OCI-LY3 (cell line): ENCODE results near the gene ADAMTS14.
"Not testable (repeated sequence)": the region's sequence is repeated elsewhere in the genome, so short reads cannot be mapped to it uniquely, and the experiment has no call there.

ENCODE experiments used
- H2AFZ ChIP-seq: fragments of 200-600, 300-600 bp; shearing (Covaris generic); 2 replicates; pipeline ENCODE4 v1.6.0; 2014; ENCODE audit warnings: antibody characterized with exemption, low read depth, low read length
- H3K27ac ChIP-seq: fragments of 200-600, 300-600 bp; sonication (generic); 2 replicates; pipeline ENCODE4 v1.5.1; 2014; ENCODE audit warnings: mild to moderate bottlenecking, low read length, moderate library complexity, mixed read lengths
- H3K27me3 ChIP-seq: fragments of 200-600, 300-600 bp; sonication (generic); 2 replicates; pipeline ENCODE4 v1.6.1; 2014; ENCODE audit warnings: low read depth, low read length, mixed read lengths
- H3K36me3 ChIP-seq: fragments of 200-600, 300-600 bp; sonication (generic); replicated peaks from 2 replicates; pipeline ENCODE3; 2014; ENCODE audit warnings: low read depth, low read length, mixed read lengths
- H3K4me1 ChIP-seq: fragments of 300-600, 200-600 bp; sonication (generic); 2 replicates; pipeline ENCODE4 v1.6.1; 2014; ENCODE audit warnings: low read length, mixed read lengths
- H3K4me2 ChIP-seq: fragments of 200-600, 300-600 bp; sonication (generic); 2 replicates; pipeline ENCODE4 v1.6.1; 2014; ENCODE audit warnings: low read length, mixed read lengths
- H3K4me3 ChIP-seq: fragments of 300-600, 200-600 bp; sonication (generic); 2 replicates; pipeline ENCODE4 v1.5.1; 2014; ENCODE audit warnings: antibody characterized with exemption, mild to moderate bottlenecking, low read length, moderate library complexity
- H3K79me2 ChIP-seq: fragments of 300-600, 200-600 bp; shearing (Covaris generic); 2 replicates; pipeline ENCODE4 v1.6.1; 2014; ENCODE audit warnings: mild to moderate bottlenecking, low read length, mixed read lengths
- H3K9ac ChIP-seq: fragments of 300-600, 200-600 bp; shearing (Covaris generic); 2 replicates; pipeline ENCODE4 v1.6.0; 2014; ENCODE audit warnings: mild to moderate bottlenecking, low read length, moderate library complexity
- H3K9me3 ChIP-seq: fragments of 200-600, 300-600 bp; shearing (Covaris generic); 2 replicates; pipeline ENCODE4 v1.6.1; 2014; ENCODE audit warnings: low read length, mixed read lengths; ENCODE audit not compliant: insufficient read depth
- H4K20me1 ChIP-seq: fragments of 200-600, 300-600 bp; sonication (generic); 2 replicates; pipeline ENCODE4 v1.6.1; 2016; ENCODE audit warnings: low read length, mixed read lengths; ENCODE audit not compliant: insufficient read depth
- CTCF ChIP-seq: fragments of 200-600, 300-600 bp; sonication (generic); IDR thresholded peaks from 2 replicates; pipeline ENCODE4 v1.5.1; 2014; ENCODE audit warnings: antibody characterized with exemption, low read length, low read depth
- EZH2phosphoT487 ChIP-seq: fragments of 200-600 bp; shearing (Covaris generic); IDR thresholded peaks from 2 replicates; pipeline ENCODE4 v1.6.1; 2018; ENCODE audit warnings: antibody characterized with exemption, mixed run types, low read depth

The ADAMTS14 gene

GRCh38 chr10:70626056-70626455 is 46.2 kb upstream of the ADAMTS14 start:
- no peak overlapping the region for H3K27ac ChIP-seq
- peaks cover 5% of the 10 kb centered on the region; the same call in 1 of the 2 replicates for H3K4me1 ChIP-seq
- H2AFZ ChIP-seq: no peak overlapping the region
- H3K27me3 ChIP-seq: peaks cover 4% of the 10 kb centered on the region; the same call in 1 of the 2 replicates
- no peaks in the 10 kb centered on the region for H4K20me1 ChIP-seq
- no peak for TF ChIP-seq CTCF
- no peak for TF ChIP-seq EZH2phosphoT487
- no peak overlapping the region for H3K4me3 ChIP-seq
- no peak overlapping the region for H3K4me2 ChIP-seq
- no peaks in the 10 kb centered on the region for H3K36me3 ChIP-seq
- no peaks in the 10 kb centered on the region for H3K79me2 ChIP-seq
- no peak overlapping the region for H3K9ac ChIP-seq
- no peaks in the 10 kb centered on the region for H3K9me3 ChIP-seq

- Histone ChIP-seq H3K4me2 (no peak overlapping the region), H3K4me1 (no peaks in the 10 kb centered on the region), H4K20me1 (no peaks in the 10 kb centered on the region), H3K9me3 (no peaks in the 10 kb centered on the region), H3K27me3 (peaks cover 4% of the 10 kb centered on the region; the same call in 1 of the 2 replicates), H3K4me3 (no peak overlapping the region), H3K36me3 (no peaks in the 10 kb centered on the region), H2AFZ (no peak overlapping the region), H3K9ac (no peak overlapping the region), H3K27ac (no peak overlapping the region), H3K79me2 (no peaks in the 10 kb centered on the region)
- TF ChIP-seq CTCF: no peak
- TF ChIP-seq EZH2phosphoT487: no peak
Observed at GRCh38 chr10:70629338-70629737, 43.0 kb upstream of the ADAMTS14 start.

- H3K36me3 ChIP-seq, H3K4me3 ChIP-seq, H3K27me3 ChIP-seq, H3K27ac ChIP-seq, H3K4me1 ChIP-seq, H2AFZ ChIP-seq, H3K9ac ChIP-seq, H3K79me2 ChIP-seq, H3K9me3 ChIP-seq, H4K20me1 ChIP-seq, H3K4me2 ChIP-seq: not testable (repeated sequence)
Observed at GRCh38 chr10:70631735-70632134, 40.6 kb upstream of the ADAMTS14 start.

GRCh38 chr10:70634011-70634410 is 38.3 kb upstream of the ADAMTS14 start:
- H2AFZ ChIP-seq: no peak overlapping the region
- H3K4me2 ChIP-seq: no peak overlapping the region
- H3K4me3 ChIP-seq: no peak overlapping the region
- no peaks in the 10 kb centered on the region for H3K4me1 ChIP-seq
- no peaks in the 10 kb centered on the region for H3K27me3 ChIP-seq
- H3K9me3 ChIP-seq: no peaks in the 10 kb centered on the region
- no peaks in the 10 kb centered on the region for H3K36me3 ChIP-seq
- TF ChIP-seq EZH2phosphoT487 (no peak), CTCF (no peak)
- no peaks in the 10 kb centered on the region for H3K79me2 ChIP-seq
- H4K20me1 ChIP-seq: no peaks in the 10 kb centered on the region
- no peak overlapping the region for H3K27ac ChIP-seq
- no peak overlapping the region for H3K9ac ChIP-seq

GRCh38 chr10:70634515-70634914 is 37.8 kb upstream of the ADAMTS14 start:
- not testable (repeated sequence) for H3K36me3 ChIP-seq, H3K4me1 ChIP-seq, H2AFZ ChIP-seq, H4K20me1 ChIP-seq, H3K79me2 ChIP-seq, H3K27ac ChIP-seq, H3K9me3 ChIP-seq, H3K4me3 ChIP-seq, H3K9ac ChIP-seq, H3K4me2 ChIP-seq, H3K27me3 ChIP-seq

GRCh38 chr10:70639640-70640383 is 32.5 kb upstream of the ADAMTS14 start:
- not testable (repeated sequence) for H3K9me3 ChIP-seq, H3K9ac ChIP-seq

GRCh38 chr10:70643272-70643671 is 29.0 kb upstream of the ADAMTS14 start:
- H3K4me2 ChIP-seq, H3K79me2 ChIP-seq, H3K4me3 ChIP-seq, H3K9me3 ChIP-seq, H3K27me3 ChIP-seq, H3K4me1 ChIP-seq, H3K9ac ChIP-seq, H2AFZ ChIP-seq, H3K36me3 ChIP-seq, H4K20me1 ChIP-seq, H3K27ac ChIP-seq: not testable (repeated sequence)

More at GRCh38 chr10:70639640-70640383, 32.5 kb upstream of the ADAMTS14 start:
- not testable (repeated sequence) for H3K27ac ChIP-seq, H3K27me3 ChIP-seq, H2AFZ ChIP-seq, H3K36me3 ChIP-seq, H3K4me1 ChIP-seq, H3K4me3 ChIP-seq, H3K79me2 ChIP-seq, H3K4me2 ChIP-seq, H4K20me1 ChIP-seq
